ENCODE results near the gene TRAF5. TPM values are rescaled to one million over a fixed set of nuclear protein-coding genes. Genes with fewer than 3 reads are reported as not detected.

TRAF5 gene
- total RNA-seq, 1 donor from 2014 or later, result 1.6 TPM

DNA sequence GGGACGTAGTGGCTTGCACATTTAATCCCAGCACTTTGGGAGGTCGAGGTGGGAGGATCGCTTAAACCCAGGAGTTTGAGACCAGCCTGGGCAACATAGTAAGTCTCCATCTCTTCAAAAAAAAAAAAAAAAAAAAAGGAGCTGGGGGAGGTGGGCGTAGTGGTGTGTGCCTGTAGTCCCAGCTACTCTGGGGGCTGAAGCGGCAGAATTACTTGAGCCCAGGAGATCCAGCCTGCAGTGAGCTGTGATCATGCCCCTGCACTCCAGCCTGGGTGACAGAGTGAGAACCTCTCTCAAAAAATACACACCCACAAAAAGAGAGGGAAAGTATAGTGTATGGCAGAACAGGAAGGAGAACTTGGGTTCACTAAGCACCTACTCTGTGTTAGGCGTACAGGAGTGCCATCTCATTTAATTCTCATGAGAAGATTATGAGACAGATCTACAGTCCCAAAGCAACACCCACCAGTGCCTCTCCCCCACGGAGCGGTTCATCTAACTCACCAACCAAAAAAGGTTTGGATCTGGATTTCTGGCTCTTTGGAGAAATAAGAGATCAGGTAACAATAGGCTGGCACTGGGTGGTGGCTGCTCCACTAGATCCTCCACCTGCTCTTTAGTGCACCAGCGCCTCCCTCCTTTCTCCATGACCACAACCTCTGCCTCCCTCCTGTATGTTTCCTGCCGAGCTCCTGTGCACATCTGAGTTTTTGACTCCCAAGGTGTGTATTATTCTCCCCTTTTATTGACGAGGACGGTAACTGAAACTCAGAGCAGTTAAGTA lies 1.4 kb upstream of the TRAF5 start:
- H3K4me3 ChIP-seq (ENCODE audit: low read depth, low read length), result no peak overlapping the region
- DNase-seq (ENCODE audit: low read depth) (no peak), FAIRE-seq (no peak)
- no peak for TF ChIP-seq CTCF (IDR thresholded peaks at IDR 0.05; ENCODE audit: insufficient read depth, low read length, severe bottlenecking)
- H3K36me3 ChIP-seq (ENCODE audit: control insufficient read depth, insufficient read depth, low read length), result no peaks in the 10 kb centered on the region
- no peaks in the 10 kb centered on the region for H3K27me3 ChIP-seq (ENCODE audit: control insufficient read depth, insufficient read depth, low read length)

DNA sequence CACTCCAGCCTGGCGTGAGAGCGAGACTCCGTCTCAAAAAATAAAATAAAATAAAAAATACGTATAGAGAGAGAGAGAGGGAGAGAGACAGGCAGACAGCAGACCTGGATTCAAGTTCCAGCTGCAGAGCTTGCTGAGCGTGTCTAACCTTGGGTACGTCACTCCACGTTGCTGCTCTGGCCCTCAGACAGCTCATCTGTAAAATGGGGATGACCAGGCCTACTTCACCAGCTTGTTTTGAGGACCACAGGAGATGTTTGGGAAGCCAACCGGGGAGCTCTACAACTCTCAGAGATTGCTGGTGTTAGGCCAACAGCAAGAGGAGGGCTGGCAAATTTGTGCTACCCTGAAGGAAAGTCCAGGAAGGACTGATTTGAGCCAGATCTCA lies 499 bp upstream of the TRAF5 start:
- DNase-seq (ENCODE audit: low read depth), result no peak
- H3K36me3 ChIP-seq (ENCODE audit: control insufficient read depth, insufficient read depth, low read length), result no peaks in the 10 kb centered on the region
- H3K4me3 ChIP-seq (ENCODE audit: low read depth, low read length), result peak overlapping the region; percentile 48
- H3K27me3 ChIP-seq (ENCODE audit: control insufficient read depth, insufficient read depth, low read length), result no peaks in the 10 kb centered on the region
- no peak for FAIRE-seq
- no peak for TF ChIP-seq CTCF (IDR thresholded peaks at IDR 0.05; ENCODE audit: insufficient read depth, low read length, severe bottlenecking)

- TF ChIP-seq CTCF (IDR thresholded peaks at IDR 0.05; ENCODE audit: insufficient read depth, low read length, severe bottlenecking), result no peak
- DNase-seq (ENCODE audit: low read depth) (no peak), FAIRE-seq (no peak)
- Histone ChIP-seq H3K36me3 (ENCODE audit: control insufficient read depth, insufficient read depth, low read length) (no peaks in the 10 kb centered on the region), H3K27me3 (ENCODE audit: control insufficient read depth, insufficient read depth, low read length) (no peaks in the 10 kb centered on the region), H3K4me3 (ENCODE audit: low read depth, low read length) (peak overlapping the region; percentile 48)
Measured at GRCh38 chr1:211327346-211327921, 801 bp downstream of the TRAF5 start.

- H3K27me3 ChIP-seq (ENCODE audit: control insufficient read depth, insufficient read depth, low read length), result no peaks in the 10 kb centered on the region
- H3K36me3 ChIP-seq (ENCODE audit: control insufficient read depth, insufficient read depth, low read length), result no peaks in the 10 kb centered on the region
- DNase-seq (ENCODE audit: low read depth) (no peak), FAIRE-seq (no peak)
- TF ChIP-seq CTCF (IDR thresholded peaks at IDR 0.05; ENCODE audit: insufficient read depth, low read length, severe bottlenecking), result no peak
- H3K4me3 ChIP-seq (ENCODE audit: low read depth, low read length), result no peak overlapping the region
Measured at GRCh38 chr1:211328084-211328694, 1.6 kb downstream of the TRAF5 start.

DNA sequence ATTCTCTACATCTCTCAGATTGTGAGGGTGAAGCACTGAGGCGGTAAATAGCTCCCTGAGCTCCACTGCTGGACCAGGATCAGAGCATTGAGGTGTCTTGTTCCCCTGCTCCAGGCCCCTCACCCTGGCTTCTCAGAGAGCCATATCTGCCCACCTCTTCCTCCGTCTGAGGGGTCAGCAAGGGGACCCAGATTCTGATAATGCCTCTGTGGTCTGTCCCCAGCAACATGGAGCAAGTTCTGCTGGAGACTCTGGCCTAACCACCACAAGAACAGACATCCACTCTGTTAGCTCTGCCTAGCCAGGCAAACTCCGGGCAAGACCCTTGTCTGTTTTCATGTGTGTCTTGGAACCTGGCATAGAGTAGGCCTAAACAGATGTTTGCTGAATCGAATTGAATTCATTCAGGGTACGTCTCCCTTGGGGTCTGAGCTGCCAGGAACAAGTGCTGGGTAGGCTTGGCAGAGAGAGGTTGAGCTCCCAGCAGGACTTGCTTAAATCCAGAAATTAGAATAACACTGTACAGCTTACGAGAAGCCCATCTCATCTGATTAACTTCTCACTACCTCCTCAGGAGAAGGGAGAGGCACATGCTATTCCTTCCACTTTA lies 2.3 kb downstream of the TRAF5 start:
- no peak for FAIRE-seq
- no peak for DNase-seq (ENCODE audit: low read depth)
- Histone ChIP-seq H3K4me3 (ENCODE audit: low read depth, low read length) (no peak overlapping the region), H3K36me3 (ENCODE audit: control insufficient read depth, insufficient read depth, low read length) (no peaks in the 10 kb centered on the region), H3K27me3 (ENCODE audit: control insufficient read depth, insufficient read depth, low read length) (no peaks in the 10 kb centered on the region)
- TF ChIP-seq CTCF (IDR thresholded peaks at IDR 0.05; ENCODE audit: insufficient read depth, low read length, severe bottlenecking), result no peak
